K562 (cell line): ENCODE data around the gene CDK11A. TPM values are rescaled to one million over a fixed set of nuclear protein-coding genes. Genes with fewer than 3 reads are reported as not detected.

ENCODE experiments used
- ARID2 ChIP-seq: fragments of 450-650 bp; IDR thresholded peaks from 2 replicates; pipeline ENCODE4 v1.6.1; 2017; ENCODE audit warnings: antibody characterized with exemption, mild to moderate bottlenecking
- ARID3A ChIP-seq: IDR thresholded peaks from 2 replicates; pipeline ENCODE4 v1.6.1; 2012; ENCODE audit warnings: low read depth, low read length, improper control_type of control experiment, borderline replicate concordance
- CREM ChIP-seq: IDR thresholded peaks from 2 replicates; pipeline ENCODE4 v1.6.1; 2014; ENCODE audit warnings: antibody characterized with exemption, low read depth
- EP400 ChIP-seq: fragments of 450-650 bp; IDR thresholded peaks from 2 replicates; pipeline ENCODE4 v1.6.1; 2017; ENCODE audit warnings: antibody characterized with exemption, mild to moderate bottlenecking, moderate library complexity
- FOXK2 ChIP-seq, 2 experiments: fragments of 450-650 bp; IDR thresholded peaks in 1 of 2; conservative IDR thresholded peaks in 1 of 2; 2 replicates each; pipeline ENCODE4 v1.6.1; 2016; ENCODE audit warnings: low read depth in 2 of 2, mild to moderate bottlenecking in 1 of 2
- MECOM ChIP-seq: fragments of 250-450 bp; sonication (Bioruptor Pico); IDR thresholded peaks from 2 replicates; pipeline ENCODE4 v1.8.0; 2022; ENCODE audit warnings: inconsistent platforms
- MITF ChIP-seq: IDR thresholded peaks from 2 replicates; pipeline ENCODE4 v1.6.1; 2014; ENCODE audit warnings: antibody characterized with exemption
- RCOR1 ChIP-seq, 2 experiments: IDR thresholded peaks; 2 replicates each; pipeline ENCODE4 v1.6.1; 2012; ENCODE audit warnings: low read depth in 2 of 2, low read length in 2 of 2, borderline replicate concordance in 1 of 2, improper control_type of control experiment in 1 of 2
- RFX5 ChIP-seq: IDR thresholded peaks from 2 replicates; pipeline ENCODE4 v1.6.1; 2011; ENCODE audit warnings: low read depth, mild to moderate bottlenecking, improper control_type of control experiment, low read length
- TEAD4 ChIP-seq, 2 experiments: sonication (generic) in 1 of 2; formaldehyde crosslinking in 1 of 2; IDR thresholded peaks; 2 replicates each; pipeline versions ENCODE4 v1.6.1 to v1.8.0; 2012 to 2022; ENCODE audit warnings: borderline replicate concordance in 1 of 2, inconsistent platforms in 1 of 2, low read length in 1 of 2, mild to moderate bottlenecking in 1 of 2, missing genetic modification reagents in 1 of 2
- ZKSCAN3 ChIP-seq: fragments of 250-450 bp; sonication (Bioruptor Pico); IDR thresholded peaks from 2 replicates; pipeline ENCODE4 v1.4.0; 2020
- polyA plus RNA-seq, 8 experiments: library from polyadenylated mRNA; depleted of rRNA in 4 of 8; stranded (reverse) in 5 of 8; unstranded in 3 of 8; fragments of >200 nt; fragmentation: Nextera tagmentation in 2 of 8; fragmentation: Illumina TruSeq in 1 of 8; extraction: Ambion mirVana in 2 of 8; extraction: Trizol in 1 of 8; gene quantifications; 2 replicates each; pipeline versions ENCODE4 v1.2.1 to v1.2.3, GENCODE V29; 2011 to 2014; ENCODE audit warnings: inconsistent platforms in 1 of 8, missing spikeins in 1 of 8
- total RNA-seq, 7 experiments: library from RNA; depleted of rRNA in 6 of 7; stranded (reverse); fragments of >200 nt in 6 of 7; fragmentation: Illumina TruSeq in 2 of 7; extraction: Trizol in 2 of 7; gene quantifications; 2 replicates each; pipeline versions ENCODE4 v1.2.1 to v1.2.3, GENCODE V29; 2011 to 2021; ENCODE audit warnings: low replicate concordance in 1 of 7
- TF ChIP-seq, protein P1 (sequence below): fragments of 450-650 bp; IDR thresholded peaks from 2 replicates; pipeline ENCODE4 v1.7.1; 2018; ENCODE audit warnings: mild to moderate bottlenecking, low read depth; ENCODE audit not compliant: partially characterized antibody
- TF ChIP-seq, protein P2 (sequence below): fragments of 250-450 bp; sonication (Bioruptor Pico); IDR thresholded peaks from 2 replicates; pipeline ENCODE4 v1.8.0; 2021; ENCODE audit warnings: borderline replicate concordance, mild to moderate bottlenecking, moderate library complexity; ENCODE audit not compliant: poor library complexity, severe bottlenecking
- TF ChIP-seq, protein P3 (sequence below): fragments of 450-650 bp; IDR thresholded peaks from 2 replicates; pipeline ENCODE4 v1.6.1; 2017; ENCODE audit warnings: antibody characterized with exemption
- TF ChIP-seq, protein P4 (sequence below): fragments of 450-650 bp; IDR thresholded peaks from 2 replicates; pipeline ENCODE4 v1.6.1; 2016

CDK11A gene
- total and polyA plus RNA-seq, 9 of the 15 experiments (the other 6 are each of a cell fraction or from before 2014, with no cell fraction given) = 4.5 to 71.0 (median 43.9) TPM

DNA sequence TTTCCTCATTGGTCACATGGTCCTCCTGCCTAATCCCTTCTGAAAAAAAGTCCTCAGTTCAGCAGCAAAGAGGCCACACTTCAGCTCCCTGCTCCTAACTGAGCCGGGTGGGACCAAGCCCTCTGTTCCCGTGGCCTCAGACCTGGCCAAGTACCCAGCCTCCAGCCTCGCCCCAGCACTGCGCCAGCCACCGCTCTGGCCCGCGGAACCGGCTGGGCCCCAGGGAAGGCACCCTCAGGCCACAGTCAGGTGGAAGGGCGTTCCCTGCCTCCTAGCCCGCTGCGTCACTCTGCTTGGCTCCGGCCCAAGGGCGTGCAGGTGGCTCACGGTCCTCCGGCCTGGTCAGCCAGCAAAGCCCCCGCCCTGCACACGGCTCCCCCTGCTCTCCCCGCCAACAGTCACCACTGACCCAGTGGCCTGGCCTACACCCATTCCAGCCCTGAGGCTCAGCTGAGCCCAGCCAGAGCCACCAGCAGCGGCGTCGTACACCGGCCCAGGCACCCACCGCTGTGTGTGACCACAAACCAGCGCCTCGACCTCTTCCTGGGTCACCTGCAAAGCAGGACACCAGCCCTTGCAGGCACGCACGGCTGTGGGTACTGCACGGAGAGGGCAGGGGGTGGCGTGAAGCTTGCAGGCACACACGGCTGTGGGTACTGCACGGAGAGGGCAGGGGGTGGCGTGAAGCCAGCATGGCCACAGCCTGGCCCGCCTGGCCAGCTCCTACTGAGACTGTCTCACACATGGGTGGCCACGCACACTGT is 34.7 kb upstream of the CDK11A start (continued):
- no peak for TF ChIP-seq ARID3A
- peak in 1 of 2 experiments; percentile 78; a peak in 2 of 4 replicates for TF ChIP-seq RCOR1 (IDR thresholded peaks at IDR 0.05; ENCODE audit: borderline replicate concordance in 1 of 2, low read depth in 2 of 2, low read length in 2 of 2)
- TF ChIP-seq CREM = peak; percentile 90
- TF ChIP-seq ARID2 = no peak
- TF ChIP-seq MITF = peak; percentile 79
- TF ChIP-seq, protein P1, sequence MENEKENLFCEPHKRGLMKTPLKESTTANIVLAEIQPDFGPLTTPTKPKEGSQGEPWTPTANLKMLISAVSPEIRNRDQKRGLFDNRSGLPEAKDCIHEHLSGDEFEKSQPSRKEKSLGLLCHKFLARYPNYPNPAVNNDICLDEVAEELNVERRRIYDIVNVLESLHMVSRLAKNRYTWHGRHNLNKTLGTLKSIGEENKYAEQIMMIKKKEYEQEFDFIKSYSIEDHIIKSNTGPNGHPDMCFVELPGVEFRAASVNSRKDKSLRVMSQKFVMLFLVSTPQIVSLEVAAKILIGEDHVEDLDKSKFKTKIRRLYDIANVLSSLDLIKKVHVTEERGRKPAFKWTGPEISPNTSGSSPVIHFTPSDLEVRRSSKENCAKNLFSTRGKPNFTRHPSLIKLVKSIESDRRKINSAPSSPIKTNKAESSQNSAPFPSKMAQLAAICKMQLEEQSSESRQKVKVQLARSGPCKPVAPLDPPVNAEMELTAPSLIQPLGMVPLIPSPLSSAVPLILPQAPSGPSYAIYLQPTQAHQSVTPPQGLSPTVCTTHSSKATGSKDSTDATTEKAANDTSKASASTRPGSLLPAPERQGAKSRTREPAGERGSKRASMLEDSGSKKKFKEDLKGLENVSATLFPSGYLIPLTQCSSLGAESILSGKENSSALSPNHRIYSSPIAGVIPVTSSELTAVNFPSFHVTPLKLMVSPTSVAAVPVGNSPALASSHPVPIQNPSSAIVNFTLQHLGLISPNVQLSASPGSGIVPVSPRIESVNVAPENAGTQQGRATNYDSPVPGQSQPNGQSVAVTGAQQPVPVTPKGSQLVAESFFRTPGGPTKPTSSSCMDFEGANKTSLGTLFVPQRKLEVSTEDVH = no peak
- TF ChIP-seq RFX5 = no peak
- TF ChIP-seq ZKSCAN3 (CRISPR knock-in tag) = no peak
- 0 out of 4 replicates have a peak, but pooled peaks of 1 of the 2 experiments have one; percentile 26 for TF ChIP-seq FOXK2 (conservative IDR thresholded peaks at IDR 0.05 in 1 of 2, IDR thresholded peaks at IDR 0.05 in 1 of 2; ENCODE audit: low read depth in 2 of 2)
- peak; percentile 92 for TF ChIP-seq EP400
- TF ChIP-seq, protein P2, sequence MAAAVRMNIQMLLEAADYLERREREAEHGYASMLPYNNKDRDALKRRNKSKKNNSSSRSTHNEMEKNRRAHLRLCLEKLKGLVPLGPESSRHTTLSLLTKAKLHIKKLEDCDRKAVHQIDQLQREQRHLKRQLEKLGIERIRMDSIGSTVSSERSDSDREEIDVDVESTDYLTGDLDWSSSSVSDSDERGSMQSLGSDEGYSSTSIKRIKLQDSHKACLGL (CRISPR knock-in tag) = no peak
- no peak for TF ChIP-seq MECOM (CRISPR knock-in tag)
- peak; percentile 43 for TF ChIP-seq TEAD4 (IDR thresholded peaks at IDR 0.05; ENCODE audit: low read length)
- no peak for TF ChIP-seq TEAD4 (CRISPR knock-in tag; IDR thresholded peaks at IDR 0.05; ENCODE audit: borderline replicate concordance)
- TF ChIP-seq, protein P3, sequence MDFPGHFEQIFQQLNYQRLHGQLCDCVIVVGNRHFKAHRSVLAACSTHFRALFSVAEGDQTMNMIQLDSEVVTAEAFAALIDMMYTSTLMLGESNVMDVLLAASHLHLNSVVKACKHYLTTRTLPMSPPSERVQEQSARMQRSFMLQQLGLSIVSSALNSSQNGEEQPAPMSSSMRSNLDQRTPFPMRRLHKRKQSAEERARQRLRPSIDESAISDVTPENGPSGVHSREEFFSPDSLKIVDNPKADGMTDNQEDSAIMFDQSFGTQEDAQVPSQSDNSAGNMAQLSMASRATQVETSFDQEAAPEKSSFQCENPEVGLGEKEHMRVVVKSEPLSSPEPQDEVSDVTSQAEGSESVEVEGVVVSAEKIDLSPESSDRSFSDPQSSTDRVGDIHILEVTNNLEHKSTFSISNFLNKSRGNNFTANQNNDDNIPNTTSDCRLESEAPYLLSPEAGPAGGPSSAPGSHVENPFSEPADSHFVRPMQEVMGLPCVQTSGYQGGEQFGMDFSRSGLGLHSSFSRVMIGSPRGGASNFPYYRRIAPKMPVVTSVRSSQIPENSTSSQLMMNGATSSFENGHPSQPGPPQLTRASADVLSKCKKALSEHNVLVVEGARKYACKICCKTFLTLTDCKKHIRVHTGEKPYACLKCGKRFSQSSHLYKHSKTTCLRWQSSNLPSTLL = no peak
- TF ChIP-seq, protein P4, sequence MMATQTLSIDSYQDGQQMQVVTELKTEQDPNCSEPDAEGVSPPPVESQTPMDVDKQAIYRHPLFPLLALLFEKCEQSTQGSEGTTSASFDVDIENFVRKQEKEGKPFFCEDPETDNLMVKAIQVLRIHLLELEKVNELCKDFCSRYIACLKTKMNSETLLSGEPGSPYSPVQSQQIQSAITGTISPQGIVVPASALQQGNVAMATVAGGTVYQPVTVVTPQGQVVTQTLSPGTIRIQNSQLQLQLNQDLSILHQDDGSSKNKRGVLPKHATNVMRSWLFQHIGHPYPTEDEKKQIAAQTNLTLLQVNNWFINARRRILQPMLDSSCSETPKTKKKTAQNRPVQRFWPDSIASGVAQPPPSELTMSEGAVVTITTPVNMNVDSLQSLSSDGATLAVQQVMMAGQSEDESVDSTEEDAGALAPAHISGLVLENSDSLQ = peak; percentile 34; the same call in 1 of the 2 replicates
